HG02884 (cell line): ENCODE results near the gene CSPG4.
A peak's percentile ranks its signal among the peaks of the same experiment; 100 is the strongest.

Source experiments
- ATAC-seq: cut with Tn5 transposase; IDR thresholded peaks from one replicate; pipeline ENCODE4 v1.9.1; 2021; ENCODE audit warnings: mild to moderate bottlenecking, moderate library complexity; ENCODE audit not compliant: unreplicated experiment

CSPG4 gene

DNA sequence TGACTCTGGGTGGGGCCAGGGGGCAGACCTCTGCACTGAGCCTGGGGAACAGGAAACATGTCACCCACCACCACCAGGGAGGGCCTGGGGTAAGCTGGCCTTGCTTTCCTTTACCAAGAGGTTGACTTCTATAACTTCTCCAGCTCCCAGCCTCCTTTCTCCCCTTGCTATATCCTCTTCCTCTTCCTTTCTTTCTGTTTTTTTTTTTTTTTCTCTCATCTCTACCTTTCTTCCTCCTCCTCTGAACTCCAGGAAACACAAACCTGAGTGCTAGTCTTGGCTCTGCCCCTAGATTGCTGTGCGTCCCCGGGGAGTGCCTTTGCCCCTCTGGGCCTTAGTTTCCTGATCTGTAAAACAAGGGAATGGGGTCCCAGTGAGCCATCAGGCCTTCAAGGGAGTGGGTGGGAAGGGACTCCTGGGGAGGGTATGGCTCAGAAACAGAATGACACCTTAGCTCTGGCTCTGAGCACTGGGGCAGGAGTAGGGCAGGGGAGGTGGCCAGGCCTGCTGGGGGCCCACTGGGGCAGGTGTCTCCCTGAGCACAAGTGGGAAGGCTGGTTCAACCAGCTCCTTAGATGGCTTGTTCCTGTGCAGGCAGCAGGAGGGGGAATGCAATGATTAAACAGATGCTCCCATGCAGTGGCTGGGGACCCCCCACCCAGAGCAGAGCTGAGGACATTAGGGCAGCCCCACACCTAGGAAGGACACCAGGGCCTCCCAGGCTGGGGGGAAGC is 60.7 kb downstream of the CSPG4 start:
- ATAC-seq = no peak

DNA sequence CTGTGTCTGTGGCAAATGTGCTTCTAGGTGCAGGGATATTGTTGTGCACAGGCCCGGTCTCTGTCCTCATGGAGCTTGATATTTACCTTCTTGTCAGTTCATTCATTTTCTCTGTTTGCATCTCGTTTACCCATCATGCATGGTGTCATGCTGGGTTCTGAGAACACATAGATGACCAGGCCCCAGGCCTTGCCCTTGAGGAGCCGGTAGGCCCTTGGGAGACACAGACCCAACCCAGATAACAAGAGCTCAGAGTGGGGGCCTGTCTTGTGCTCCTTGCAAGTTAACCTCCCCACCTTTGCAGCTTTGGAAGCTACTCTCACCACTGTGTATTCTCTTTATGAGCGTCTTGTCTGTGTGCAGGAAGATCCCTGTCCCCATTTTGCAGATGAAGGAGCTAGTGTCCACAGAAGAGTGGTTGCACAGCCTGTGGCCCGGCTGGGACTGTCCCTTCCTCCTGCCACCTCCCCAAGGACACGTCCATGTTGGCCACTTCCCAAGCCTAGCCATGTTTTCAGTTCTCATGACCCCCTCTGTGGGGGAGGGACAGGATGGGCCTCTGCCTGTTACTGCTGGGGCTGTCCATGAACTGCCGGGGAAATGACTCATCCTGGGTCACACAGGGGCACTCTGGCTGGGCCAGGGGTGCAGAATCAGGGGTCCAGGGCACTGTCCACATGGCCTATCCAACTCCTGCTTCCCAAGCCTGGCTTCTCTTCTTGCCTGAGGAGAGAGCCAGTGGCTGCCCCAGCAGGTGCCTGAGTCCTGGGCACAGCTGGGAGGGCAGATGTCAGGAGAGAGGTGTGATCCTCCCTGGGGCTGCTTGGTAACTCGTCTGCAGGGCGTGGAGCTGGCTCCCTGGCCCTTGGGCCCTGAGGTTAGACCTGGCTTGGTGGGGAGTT is 61.5 kb downstream of the CSPG4 start:
- ATAC-seq = no peak

DNA sequence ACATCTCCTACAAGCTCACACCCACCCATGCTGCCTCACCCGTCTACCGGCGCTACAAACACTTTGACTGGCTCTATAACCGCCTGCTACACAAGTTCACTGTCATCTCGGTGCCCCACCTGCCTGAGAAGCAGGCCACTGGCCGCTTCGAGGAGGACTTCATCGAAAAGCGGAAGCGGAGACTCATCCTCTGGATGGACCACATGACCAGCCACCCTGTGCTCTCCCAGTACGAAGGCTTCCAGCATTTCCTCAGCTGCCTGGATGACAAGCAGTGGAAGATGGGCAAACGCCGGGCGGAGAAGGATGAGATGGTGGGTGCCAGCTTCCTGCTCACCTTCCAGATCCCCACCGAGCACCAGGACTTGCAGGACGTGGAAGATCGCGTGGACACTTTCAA is 62.8 kb downstream of the CSPG4 start:
- no peak for ATAC-seq

DNA sequence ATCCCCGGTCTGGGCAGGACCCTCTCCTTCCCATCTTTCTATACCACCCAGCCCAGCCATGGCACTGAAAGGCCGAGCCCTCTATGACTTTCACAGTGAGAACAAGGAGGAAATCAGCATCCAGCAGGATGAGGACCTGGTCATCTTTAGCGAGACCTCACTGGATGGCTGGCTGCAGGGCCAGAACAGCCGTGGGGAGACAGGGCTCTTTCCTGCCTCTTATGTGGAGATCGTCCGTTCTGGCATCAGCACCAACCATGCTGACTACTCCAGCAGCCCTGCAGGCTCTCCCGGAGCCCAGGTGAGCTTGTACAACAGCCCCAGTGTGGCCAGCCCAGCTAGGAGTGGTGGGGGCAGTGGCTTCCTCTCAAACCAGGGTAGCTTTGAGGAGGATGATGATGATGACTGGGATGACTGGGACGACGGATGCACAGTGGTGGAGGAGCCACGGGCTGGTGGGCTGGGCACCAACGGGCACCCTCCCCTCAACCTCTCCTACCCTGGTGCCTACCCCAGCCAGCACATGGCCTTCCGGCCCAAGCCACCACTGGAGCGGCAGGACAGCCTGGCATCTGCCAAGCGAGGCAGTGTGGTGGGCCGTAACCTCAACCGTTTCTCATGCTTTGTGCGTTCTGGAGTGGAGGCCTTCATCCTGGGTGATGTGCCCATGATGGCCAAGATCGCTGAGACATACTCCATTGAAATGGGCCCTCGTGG is 63.4 kb downstream of the CSPG4 start:
- ATAC-seq = no peak

DNA sequence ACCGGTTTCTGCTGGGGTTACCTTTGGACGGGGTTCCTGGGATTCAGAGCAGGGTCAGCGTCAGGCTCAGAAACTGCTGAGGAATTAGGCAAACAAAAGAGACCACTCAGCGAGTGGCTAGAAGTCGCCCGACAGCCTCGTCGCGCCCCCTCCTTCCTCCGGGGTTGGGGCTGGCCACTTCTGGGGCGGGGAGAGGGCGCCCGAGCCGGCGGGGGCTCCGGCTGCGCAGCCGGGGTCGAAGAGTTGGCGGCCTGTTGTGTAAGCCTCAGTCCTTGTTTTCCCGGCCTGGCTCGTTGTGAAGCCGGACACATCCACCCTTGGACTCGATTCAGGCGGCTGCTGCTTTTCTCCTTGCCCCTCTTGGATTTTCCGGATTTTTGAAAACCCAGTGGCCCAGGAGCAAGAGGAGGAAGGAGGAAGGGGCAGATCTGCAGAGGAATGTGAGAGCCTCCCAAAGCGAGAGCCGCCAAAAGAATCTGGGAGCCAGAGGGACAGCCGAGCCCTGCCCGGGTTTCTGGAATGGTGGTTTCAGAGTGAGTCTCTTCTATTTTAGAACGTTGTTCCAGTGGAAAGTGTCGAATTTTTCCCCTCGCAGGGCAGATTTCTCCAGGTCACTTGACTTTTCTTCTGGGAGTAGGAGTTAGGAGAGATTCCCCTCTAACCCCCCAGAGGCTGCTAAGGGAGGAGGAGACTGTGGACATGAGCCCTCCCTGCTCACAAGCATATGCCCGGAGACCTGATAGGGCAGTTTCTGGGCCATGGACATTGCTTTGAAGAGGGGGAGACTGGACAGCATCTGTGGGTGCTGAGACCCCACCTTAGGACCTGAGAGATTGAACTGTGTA is 64.3 kb downstream of the CSPG4 start:
- ATAC-seq = no peak

DNA sequence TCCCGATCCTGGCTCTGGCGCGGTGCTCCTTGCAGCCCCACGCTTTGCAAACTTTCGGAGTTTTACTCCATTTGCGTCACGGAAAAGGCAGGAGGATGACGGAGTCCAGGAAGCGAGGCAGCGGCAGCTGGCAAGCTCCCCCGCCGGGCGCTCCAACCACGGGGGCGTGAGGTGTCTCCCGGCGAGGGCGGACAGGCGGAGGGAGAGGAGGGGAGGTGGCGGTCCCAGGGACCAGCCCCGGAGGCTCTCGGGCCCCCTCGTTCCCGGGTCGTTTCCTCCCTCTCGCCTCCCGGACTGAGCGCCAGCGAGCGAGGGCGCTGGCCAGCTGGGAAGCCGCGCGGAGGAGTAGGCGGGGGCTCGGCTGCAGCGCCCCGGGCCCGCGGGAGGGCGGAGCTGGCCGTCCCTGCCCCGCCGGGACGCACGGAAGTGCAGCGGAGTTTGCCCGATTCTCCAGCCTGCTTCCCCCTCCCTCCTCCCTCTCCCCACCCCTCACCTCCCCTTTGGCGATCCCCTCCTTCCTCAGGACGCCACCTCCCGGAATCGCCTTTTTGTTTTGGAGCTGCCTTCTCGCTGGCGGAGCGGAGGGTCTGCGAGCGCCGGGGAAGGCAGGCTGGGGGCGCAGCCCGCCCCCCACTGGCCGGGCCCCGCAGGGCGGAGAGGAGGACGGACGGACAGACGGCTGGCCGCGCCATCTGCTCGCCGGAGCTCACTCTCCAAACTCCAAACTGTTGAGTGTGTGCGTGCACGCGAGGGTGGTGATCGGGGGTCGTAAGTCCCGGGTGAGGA is 65.1 kb downstream of the CSPG4 start, which contains the start of gene SNX33:
SNX33 (plus strand) TSS at position 543 of the 786 bp plus-strand sequence. CDS start 1,191 bp downstream, outside the sequence.
- no peak for ATAC-seq

DNA sequence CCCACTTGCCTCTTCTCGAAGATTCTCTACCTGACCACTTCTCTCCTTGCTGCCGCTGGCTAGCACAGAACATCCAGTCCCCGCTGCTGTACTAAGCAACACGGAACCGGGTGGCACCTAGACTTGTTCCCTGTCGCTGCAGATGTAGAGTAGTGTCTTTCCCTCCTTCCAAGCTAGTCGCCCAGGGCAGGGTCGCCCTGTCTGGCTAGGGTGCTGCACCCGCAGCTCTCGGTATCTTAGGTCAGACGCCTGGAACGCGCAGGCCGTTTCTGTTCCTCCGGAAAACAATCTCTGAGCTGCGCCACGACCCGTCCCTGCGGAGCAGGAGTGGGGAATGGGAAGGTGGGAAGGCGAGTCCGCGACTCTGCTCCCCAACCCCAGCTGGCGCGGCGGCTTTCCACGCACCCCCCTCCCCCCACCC is 65.7 kb downstream of the CSPG4 start:
- ATAC-seq = no peak

DNA sequence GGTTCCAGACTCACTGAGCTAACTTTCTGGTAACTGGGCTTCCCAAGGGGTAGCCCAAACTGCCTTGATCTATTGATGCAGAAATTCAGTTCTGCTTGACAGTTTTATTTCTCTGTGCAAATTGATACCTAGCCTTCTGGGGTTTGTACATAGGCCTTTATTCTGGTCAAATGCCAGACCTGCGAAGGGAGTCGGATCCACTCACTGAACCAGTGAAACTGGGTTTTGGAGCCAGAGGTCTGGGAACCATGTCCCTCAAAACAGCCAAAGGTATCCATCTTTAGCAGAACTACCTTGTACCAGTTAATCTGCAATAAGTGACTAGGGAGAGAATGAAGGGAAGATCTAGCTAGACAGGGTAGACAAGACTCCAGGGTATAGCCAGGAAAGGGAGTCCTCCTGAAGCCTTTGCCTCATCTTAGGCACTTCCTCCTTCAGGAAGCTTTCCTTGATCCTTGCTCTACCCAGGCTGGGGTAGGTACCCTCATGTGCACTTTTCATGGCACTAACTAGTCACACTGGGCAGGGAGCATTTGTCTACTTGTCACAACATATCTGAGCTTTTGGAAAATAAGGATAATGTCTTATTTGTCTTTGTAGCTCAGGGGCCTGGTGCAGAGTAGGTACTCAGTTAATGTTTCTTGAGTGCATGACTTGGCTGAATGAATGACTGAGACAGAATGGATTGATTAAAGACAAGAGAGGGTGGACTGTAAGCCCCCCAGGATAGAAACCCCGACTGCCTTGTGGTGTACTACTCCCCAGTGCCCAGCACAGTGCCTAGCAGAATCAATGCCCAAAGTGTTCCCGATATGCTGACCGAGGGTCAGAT is 66.3 kb downstream of the CSPG4 start:
- ATAC-seq = no peak

DNA sequence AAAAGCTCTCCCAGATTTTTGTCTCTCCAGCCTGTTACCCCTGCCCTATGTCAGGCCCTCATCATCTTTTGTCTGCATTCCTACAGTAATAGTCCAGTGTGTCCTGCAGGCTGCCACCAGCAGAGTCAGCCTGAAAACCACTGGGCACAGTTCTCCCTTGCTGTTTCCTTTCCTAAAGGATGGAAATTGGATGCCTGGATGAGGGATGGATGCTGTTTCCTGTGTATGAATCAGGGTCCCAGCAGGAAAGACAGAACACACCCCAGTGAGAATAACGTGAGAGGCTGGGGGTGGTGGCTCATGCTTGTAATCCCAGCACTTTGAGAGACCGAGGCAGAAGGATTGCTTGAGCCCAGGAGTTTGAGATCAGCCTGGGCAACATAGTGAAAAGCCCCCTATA is 68.3 kb downstream of the CSPG4 start:
- ATAC-seq = no peak

DNA sequence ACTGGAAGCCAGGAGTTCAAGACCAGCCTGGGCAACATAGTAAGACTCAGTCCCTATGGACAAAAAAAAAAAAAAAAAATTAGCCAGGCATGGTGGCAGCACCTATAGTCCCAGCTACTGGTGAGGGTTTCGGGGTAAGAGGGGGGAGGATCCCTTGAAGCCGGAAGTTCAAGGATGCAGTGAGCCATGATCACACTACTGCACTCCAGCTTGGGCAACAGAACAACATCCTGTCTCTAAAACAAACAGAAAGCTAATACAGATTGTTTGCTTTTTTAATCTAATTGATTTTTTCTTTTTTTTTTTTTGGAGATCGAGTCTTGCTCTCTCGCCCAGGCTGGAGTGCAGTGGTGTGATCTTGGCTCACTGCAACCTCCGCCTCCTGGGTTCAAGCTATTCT is 71.0 kb downstream of the CSPG4 start:
- ATAC-seq = no peak

DNA sequence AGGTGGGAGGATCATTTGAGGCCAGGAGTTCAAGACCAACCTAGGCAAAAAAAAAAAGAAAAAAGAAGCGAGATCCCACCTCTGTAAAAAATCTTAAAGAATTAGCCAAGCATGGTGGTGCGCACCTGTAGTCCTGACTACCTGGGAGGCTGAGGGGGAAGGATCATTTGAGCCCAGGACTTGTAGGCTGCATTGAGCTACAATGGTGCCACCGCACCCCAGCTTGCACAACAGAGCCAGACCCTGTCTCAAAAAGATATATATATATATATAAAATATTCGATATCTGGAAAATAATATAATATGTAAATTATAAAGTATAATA is 71.5 kb downstream of the CSPG4 start:
- ATAC-seq = no peak

DNA sequence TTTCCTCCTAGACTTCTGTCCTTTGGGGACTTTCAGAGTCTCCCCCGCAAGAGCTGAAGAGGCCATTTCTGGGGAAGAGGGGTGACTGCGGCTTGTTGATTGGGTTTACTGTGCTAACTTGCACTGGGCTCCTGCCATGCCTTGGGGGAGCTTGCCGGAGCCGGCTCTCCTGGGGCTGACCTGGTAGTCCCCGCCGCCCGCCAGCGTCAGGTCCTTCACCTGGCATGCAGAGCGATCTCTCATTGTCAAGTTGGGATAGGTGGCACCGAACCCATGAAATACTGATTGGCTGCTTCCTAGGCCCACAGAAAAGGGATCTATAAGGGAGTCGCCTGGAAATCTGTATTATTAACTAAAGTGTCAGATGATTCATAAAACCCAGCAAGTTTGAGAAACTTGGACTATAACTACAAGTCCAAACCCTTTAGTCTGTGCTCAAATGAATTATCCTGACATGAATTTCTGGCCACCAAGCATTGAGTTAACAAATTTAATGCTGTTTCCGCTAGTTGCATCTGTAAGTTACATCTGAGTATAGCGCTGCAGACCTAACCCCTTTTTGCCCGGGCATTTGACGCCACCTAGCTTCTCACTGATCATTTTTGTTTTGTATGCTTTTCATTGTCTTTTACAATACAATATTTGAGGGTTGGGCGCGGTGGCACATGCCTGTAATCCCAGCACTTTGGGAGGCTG is 72.0 kb downstream of the CSPG4 start:
- peak; percentile 23 for ATAC-seq

DNA sequence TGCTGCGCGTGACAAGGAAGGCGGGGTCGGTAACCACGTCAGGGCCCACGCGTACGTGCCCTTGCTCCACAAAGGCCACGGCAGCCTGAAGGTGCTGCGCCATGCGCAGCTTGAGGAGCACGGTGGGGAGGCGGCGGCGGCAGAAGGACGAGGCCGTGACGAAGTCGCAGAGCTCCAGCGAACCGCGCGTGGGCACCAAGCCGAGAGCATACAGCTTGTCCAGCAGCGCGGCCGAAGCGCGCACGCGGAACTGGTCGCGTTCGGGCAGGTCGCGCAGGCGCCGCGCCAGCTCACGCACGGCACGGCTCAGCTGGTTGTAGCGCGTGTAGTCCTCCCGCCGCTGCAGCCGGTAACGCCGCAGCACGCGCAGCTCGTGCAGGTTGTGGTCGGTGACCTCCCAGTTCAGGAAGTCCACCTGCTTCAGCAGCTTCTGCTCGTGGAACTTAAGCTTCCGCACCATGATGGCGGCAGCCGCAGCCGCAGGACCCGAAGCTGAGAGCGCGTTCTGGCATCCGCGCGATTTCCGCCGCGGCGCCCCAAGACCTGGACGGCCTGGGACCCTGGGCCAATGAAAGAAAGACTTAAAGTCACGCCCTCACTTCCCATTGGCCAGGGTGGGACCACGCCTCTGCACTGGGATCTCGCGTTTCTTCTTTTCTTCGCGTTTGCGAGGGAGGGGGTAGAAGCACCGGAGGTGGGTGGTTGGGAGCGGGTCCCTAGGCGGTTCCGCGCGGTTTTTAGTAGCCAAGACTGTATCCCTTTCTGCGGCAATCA is 72.8 kb downstream of the CSPG4 start, which contains the start of gene IMP3:
IMP3 (minus strand) TSS at position 516 of the 774 bp plus-strand sequence; CDS start at position 460, 56 bp downstream.
- ATAC-seq = peak; percentile 85

DNA sequence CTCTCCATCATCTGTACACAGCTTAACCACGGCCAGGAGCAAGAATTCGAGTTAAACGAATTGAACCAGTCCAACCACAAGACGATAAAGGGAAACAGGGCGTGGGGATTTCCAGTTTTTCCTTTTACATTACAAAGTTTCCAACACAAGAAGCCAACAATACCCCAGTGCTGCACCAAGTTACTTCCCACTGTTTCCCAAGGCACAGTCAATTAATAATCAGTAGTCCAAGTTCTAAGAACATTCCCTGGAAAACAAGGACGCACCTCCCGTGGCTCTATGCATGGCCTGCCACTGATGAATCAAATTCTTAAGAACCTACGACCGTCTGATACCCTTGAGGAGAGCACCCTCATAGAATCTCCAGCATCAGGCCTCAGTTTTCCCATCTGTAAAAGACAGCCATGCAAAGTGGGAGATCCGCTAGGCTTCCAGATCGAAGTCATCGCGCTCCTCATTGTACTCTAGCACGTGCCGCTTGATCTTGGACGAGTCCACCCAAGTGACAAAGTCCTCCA is 73.4 kb downstream of the CSPG4 start:
- ATAC-seq = no peak

DNA sequence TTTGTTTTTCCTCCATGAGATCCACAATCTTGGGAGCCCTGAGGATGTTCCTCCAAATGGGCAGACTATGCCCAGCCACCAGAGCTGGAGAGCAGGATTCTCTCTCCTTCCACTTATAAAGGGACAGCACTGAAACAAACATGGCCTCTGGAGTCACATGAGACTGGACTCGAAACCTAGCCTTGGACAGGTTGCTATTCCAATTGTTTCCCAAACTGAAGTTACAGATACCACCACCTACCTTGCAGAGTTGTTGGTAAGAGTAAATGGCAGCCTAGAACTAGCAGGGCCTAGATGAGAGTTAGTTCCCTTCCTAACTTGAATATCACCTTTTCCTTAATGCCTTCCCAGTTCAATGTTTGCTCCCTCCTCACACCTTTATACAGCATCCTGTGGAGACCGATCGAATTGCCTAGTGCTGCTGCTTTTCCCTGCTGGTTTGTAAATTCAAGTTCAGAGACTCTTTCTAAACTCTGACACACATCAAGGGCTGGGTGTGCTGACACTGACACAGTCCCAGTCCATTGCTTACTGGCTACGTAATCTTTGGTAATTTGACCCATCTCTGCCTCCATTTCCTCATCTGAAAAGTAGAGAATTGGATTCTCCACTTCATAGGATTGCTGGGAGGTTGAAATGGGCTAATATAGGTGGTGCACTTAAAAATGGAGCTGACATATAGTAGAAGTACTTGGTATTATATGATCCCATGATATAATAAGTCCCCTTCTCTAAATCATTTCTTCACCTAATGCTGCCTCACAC is 75.2 kb downstream of the CSPG4 start:
- ATAC-seq = no peak

DNA sequence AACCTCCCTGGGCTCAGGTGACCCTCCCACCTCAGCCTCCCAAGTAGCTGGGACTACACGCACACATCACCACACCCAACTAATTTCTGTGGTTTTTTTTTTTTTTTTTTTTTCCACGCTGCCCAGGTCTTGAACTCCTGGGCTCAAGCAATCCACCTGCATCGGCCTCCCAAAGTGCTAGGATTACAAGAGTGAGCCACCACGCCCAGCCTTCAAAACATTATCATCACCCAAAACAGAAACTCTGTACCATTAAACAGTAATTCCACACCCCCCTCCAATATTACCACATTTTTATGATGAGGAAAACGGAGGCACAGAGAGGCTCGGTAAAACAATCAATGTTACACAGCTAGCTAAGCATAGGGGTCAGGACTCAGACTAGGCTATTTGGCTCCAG is 76.6 kb downstream of the CSPG4 start:
- no peak for ATAC-seq
